Cardiac fibroblast (primary cell): ENCODE data around the gene TMEFF2.

Source experiments
- DNase-seq, 2 donors: peaks; one replicate each; pipeline versions ENCODE4 v3.0.0 to v3.0.0-alpha.2; 2010; ENCODE audit warnings: low read depth in 2 of 2
- H3K4me3 ChIP-seq, 2 donors: replicated peaks in 1 of 2; 1 replicate in 1 of 2; 2 replicates in 1 of 2; pipeline ENCODE4 v1.5.1; 2011; ENCODE audit warnings: low read depth in 2 of 2, low read length in 2 of 2, mild to moderate bottlenecking in 2 of 2, moderate library complexity in 1 of 2
- TF ChIP-seq, protein P1 (sequence below): IDR thresholded peaks from one replicate; pipeline ENCODE4 v1.5.1; 2011; ENCODE audit warnings: low read depth, mild to moderate bottlenecking, low read length, inconsistent platforms

TMEFF2 gene

DNA sequence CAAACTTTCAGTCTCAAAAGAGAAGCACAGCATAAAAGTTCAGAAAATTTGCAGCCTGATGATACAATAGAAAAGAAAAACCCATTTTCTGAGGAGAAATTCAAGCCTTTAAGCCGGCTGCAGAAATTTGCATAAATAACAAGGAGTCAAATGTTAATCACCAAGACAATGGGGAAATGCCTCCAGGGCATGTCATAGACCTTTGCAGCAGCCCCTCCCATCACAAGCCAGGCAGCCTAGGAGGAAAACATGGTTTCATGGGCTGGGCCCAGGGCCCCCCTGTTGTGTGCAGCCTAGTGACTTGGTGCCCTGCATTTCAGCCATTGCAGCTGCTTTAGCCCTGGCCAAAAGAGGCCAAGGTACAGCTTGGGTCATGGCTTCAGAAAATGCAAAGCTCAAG lies 293.7 kb downstream of the TMEFF2 start:
- TF ChIP-seq, protein P1, sequence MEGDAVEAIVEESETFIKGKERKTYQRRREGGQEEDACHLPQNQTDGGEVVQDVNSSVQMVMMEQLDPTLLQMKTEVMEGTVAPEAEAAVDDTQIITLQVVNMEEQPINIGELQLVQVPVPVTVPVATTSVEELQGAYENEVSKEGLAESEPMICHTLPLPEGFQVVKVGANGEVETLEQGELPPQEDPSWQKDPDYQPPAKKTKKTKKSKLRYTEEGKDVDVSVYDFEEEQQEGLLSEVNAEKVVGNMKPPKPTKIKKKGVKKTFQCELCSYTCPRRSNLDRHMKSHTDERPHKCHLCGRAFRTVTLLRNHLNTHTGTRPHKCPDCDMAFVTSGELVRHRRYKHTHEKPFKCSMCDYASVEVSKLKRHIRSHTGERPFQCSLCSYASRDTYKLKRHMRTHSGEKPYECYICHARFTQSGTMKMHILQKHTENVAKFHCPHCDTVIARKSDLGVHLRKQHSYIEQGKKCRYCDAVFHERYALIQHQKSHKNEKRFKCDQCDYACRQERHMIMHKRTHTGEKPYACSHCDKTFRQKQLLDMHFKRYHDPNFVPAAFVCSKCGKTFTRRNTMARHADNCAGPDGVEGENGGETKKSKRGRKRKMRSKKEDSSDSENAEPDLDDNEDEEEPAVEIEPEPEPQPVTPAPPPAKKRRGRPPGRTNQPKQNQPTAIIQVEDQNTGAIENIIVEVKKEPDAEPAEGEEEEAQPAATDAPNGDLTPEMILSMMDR, result no peak
- no peak for DNase-seq
- no peak overlapping the region for H3K4me3 ChIP-seq

DNA sequence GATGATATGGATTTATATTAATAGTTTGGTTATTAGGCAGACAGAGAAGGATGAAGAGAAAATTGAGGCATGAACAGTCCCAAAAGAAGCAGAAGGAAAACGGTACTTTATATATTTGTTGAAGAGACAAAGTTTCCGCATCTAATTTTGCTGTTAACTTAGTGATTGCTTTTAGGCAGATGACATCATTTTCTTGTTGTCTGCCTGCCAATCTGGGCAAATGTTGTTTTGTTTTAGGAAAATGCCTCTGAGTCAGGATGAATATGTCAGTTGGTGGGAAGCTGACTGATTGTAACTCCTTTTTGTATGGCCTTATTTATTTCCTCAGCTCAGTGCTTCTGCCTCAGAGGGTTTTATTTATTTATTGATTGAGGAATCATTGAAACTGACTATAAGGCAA lies 295.3 kb downstream of the TMEFF2 start:
- peak; percentile 84 to 94 for DNase-seq

More for the DNA sequence above, 295.3 kb downstream of the TMEFF2 start:
- TF ChIP-seq, protein P1, result no peak
- no peak overlapping the region for H3K4me3 ChIP-seq
